ENCODE data around the gene PSME2. TPM values are rescaled to one million over a fixed set of nuclear protein-coding genes. Genes with fewer than 3 reads are reported as not detected.
A peak's percentile ranks its signal among the peaks of the same experiment; 100 is the strongest.

Gene PSME2
- total and polyA plus RNA-seq, 9 of the 15 experiments (the other 6 are each of a cell fraction or from before 2014, with no cell fraction given), result 111 to 579 (median 159) TPM

DNA sequence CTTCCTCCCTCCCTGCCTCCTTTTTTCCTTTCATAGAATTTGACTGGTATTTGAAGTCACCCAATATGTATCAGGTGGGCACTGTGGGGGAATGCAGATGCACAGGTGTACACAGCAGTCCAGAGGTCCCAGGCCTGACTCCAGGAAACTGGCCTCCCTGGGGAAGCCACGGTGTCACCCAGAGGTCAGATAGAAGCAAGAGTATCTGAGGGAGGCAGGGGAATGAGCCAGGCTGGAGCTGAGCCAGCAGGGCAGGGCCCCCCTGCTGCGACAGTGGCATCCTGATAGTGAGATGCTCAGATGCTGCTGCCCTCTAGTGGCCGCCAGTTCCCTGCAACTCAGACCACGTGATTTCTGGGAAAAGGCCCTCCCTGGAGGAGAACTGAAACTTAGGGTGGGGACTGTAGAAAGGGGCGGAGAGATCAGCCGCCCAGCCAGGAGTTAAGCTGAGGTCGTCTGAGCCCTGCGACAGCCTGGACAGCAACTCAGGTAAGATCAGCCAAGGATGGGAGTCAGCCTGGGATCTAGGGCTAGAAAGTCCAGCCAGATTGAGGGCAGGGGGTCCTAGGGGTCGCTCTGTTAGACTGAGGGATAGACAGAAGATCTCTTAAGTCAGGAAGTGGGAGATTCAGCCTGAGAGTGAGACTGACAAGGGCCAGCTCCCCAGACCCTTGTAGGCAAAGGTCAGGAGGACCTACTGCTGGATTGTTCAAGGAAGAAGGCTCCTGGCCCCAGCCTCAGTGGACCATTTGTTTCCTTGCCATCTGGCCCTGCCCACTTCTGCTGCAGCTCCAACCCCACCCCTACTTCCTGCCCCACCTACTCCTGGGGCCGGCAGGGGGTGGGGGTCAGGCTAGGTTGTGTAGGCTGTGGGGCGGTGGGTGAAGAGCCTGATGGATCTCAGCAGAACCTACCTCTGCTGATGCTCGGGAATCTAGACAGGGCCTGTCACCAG lies 14.7 kb upstream of the PSME2 start, which contains the start of gene IRF9 (continued):
- TF ChIP-seq, protein P1, sequence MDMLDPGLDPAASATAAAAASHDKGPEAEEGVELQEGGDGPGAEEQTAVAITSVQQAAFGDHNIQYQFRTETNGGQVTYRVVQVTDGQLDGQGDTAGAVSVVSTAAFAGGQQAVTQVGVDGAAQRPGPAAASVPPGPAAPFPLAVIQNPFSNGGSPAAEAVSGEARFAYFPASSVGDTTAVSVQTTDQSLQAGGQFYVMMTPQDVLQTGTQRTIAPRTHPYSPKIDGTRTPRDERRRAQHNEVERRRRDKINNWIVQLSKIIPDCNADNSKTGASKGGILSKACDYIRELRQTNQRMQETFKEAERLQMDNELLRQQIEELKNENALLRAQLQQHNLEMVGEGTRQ (CRISPR knock-in tag; IDR thresholded peaks at IDR 0.05), result peak; percentile 94
- TF ChIP-seq, protein P2, sequence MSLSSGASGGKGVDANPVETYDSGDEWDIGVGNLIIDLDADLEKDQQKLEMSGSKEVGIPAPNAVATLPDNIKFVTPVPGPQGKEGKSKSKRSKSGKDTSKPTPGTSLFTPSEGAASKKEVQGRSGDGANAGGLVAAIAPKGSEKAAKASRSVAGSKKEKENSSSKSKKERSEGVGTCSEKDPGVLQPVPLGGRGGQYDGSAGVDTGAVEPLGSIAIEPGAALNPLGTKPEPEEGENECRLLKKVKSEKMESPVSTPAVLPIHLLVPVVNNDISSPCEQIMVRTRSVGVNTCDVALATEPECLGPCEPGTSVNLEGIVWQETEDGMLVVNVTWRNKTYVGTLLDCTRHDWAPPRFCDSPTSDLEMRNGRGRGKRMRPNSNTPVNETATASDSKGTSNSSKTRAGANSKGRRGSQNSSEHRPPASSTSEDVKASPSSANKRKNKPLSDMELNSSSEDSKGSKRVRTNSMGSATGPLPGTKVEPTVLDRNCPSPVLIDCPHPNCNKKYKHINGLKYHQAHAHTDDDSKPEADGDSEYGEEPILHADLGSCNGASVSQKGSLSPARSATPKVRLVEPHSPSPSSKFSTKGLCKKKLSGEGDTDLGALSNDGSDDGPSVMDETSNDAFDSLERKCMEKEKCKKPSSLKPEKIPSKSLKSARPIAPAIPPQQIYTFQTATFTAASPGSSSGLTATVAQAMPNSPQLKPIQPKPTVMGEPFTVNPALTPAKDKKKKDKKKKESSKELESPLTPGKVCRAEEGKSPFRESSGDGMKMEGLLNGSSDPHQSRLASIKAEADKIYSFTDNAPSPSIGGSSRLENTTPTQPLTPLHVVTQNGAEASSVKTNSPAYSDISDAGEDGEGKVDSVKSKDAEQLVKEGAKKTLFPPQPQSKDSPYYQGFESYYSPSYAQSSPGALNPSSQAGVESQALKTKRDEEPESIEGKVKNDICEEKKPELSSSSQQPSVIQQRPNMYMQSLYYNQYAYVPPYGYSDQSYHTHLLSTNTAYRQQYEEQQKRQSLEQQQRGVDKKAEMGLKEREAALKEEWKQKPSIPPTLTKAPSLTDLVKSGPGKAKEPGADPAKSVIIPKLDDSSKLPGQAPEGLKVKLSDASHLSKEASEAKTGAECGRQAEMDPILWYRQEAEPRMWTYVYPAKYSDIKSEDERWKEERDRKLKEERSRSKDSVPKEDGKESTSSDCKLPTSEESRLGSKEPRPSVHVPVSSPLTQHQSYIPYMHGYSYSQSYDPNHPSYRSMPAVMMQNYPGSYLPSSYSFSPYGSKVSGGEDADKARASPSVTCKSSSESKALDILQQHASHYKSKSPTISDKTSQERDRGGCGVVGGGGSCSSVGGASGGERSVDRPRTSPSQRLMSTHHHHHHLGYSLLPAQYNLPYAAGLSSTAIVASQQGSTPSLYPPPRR (CRISPR knock-in tag; IDR thresholded peaks at IDR 0.05; ENCODE audit: borderline replicate concordance), result no peak
- TF ChIP-seq ZNF253 (CRISPR knock-in tag; conservative IDR thresholded peaks at IDR 0.05) (no peak), ZNF175 (CRISPR knock-in tag; IDR thresholded peaks at IDR 0.05; ENCODE audit: low read depth) (no peak), TAF15 (IDR thresholded peaks at IDR 0.05; ENCODE audit: low read depth, low read length) (no peak), NEUROD1 (IDR thresholded peaks at IDR 0.05; ENCODE audit: borderline replicate concordance, low read depth, low read length, partially characterized antibody) (peak; percentile 58), TRIM24 (IDR thresholded peaks at IDR 0.05) (0 out of 4 replicates have a peak, but pooled peaks of 1 of the 2 experiments have one; percentile 13), CC2D1A (IDR thresholded peaks at IDR 0.05) (0 out of 2 replicates have a peak, but pooled peaks have one; percentile 35), ZFP36 (IDR thresholded peaks at IDR 0.05; ENCODE audit: low read depth, low read length, partially characterized antibody) (no peak), ATF7 (IDR thresholded peaks at IDR 0.05) (peak; percentile 58; the same call in 1 of the 2 replicates), ZNF239 (CRISPR knock-in tag; IDR thresholded peaks at IDR 0.05) (no peak), FOXA3 (CRISPR knock-in tag; conservative IDR thresholded peaks at IDR 0.05 in 1 of 2, IDR thresholded peaks at IDR 0.05 in 1 of 2) (no peak), ZEB2 (IDR thresholded peaks at IDR 0.05) (no peak), BACH1 (tag; IDR thresholded peaks at IDR 0.05) (no peak), ETS2 (tag; IDR thresholded peaks at IDR 0.05; ENCODE audit: borderline replicate concordance, poor library complexity, severe bottlenecking) (no peak)
- TF ChIP-seq, protein P3, sequence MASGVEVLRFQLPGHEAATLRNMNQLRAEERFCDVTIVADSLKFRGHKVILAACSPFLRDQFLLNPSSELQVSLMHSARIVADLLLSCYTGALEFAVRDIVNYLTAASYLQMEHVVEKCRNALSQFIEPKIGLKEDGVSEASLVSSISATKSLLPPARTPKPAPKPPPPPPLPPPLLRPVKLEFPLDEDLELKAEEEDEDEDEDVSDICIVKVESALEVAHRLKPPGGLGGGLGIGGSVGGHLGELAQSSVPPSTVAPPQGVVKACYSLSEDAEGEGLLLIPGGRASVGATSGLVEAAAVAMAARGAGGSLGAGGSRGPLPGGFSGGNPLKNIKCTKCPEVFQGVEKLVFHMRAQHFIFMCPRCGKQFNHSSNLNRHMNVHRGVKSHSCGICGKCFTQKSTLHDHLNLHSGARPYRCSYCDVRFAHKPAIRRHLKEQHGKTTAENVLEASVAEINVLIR (CRISPR knock-in tag; IDR thresholded peaks at IDR 0.05), result no peak
- TF ChIP-seq, protein P4, sequence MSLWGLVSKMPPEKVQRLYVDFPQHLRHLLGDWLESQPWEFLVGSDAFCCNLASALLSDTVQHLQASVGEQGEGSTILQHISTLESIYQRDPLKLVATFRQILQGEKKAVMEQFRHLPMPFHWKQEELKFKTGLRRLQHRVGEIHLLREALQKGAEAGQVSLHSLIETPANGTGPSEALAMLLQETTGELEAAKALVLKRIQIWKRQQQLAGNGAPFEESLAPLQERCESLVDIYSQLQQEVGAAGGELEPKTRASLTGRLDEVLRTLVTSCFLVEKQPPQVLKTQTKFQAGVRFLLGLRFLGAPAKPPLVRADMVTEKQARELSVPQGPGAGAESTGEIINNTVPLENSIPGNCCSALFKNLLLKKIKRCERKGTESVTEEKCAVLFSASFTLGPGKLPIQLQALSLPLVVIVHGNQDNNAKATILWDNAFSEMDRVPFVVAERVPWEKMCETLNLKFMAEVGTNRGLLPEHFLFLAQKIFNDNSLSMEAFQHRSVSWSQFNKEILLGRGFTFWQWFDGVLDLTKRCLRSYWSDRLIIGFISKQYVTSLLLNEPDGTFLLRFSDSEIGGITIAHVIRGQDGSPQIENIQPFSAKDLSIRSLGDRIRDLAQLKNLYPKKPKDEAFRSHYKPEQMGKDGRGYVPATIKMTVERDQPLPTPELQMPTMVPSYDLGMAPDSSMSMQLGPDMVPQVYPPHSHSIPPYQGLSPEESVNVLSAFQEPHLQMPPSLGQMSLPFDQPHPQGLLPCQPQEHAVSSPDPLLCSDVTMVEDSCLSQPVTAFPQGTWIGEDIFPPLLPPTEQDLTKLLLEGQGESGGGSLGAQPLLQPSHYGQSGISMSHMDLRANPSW (CRISPR knock-in tag; IDR thresholded peaks at IDR 0.05), result no peak

Measured in K562 (cell line).